ENCODE data around the gene TRPM4.
"Not testable (repeated sequence)": the region's sequence is repeated elsewhere in the genome, so short reads cannot be mapped to it uniquely, and the experiment has no call there.

TRPM4 gene

DNA sequence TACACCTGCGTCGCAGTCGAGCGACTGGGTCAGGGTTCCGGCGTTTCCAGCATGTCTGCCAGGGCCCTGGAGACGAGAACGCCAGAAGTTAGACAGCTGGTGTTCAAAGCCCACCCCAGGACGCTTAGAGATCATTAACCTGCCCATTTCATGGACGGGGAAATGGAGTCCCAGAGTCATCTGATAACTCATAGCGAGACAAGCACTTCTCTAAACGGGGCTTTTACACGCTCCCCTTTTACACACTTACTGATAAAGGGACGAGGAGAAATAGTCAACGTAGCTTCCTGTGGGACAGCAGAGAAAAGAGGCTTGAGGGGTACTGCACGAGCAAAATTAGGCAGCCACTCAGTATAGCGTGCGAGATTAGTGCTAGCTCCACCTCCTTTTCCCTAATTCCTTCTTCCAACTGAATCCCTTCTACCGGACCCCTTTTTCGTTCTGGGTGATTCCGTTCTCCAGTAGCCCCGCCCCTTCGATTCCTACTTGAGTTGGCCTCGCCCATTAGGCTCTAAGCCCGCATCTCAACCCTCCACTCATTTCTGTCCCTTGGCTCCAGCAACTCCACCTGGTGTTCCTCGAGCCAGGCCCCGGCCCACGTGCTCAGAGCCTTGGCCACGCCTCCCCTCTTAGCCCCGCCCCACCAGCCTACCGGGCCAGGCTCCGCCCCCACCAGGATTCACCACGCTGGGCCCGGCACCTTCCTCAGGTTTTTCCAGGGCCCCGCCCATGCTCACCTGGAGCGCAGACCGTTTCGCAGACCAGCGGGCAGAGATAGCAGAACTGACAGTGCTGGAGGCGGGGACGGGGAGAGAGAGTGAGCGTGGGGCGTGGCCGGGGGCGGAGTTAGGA lies 6.1 kb upstream of the TRPM4 start:
- no peak for DNase-seq

GRCh38 chr19:49152119-49152550 lies 5.5 kb upstream of the TRPM4 start:
- no peak for DNase-seq

DNA sequence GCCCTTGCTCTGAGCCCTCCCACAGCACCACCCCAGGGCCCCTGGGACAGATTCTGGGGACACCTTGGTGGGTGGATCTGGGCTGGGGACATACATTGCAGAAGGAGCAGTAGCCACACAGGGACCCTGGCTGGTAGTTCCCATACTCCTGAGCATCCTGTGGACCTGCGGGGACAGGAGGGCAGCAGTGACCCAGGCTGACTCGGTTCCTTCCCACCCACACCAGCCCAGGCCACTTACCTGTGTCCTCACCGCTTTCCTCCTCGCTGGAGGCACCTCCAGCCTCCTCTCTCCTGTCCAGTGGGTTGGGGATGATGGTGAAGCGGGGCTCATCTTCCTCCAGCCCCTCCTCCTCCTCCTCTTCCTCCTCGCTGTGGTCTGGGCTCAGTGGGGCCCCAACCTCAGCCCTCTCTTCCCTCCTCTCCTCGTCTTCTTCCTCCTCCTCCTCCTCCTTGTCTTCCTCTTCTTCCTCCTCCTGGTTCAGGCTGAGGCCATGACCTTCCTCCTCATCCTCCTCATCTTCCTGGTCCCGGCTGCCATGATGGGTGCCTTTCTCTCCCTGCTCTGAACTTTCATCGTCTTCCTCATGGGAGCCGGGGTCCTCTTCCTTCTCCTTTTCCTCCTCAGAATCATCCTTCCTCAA lies 4.3 kb upstream of the TRPM4 start:
- no peak for DNase-seq

GRCh38 chr19:49154279-49154678 lies 3.3 kb upstream of the TRPM4 start:
- no peak for DNase-seq

DNA sequence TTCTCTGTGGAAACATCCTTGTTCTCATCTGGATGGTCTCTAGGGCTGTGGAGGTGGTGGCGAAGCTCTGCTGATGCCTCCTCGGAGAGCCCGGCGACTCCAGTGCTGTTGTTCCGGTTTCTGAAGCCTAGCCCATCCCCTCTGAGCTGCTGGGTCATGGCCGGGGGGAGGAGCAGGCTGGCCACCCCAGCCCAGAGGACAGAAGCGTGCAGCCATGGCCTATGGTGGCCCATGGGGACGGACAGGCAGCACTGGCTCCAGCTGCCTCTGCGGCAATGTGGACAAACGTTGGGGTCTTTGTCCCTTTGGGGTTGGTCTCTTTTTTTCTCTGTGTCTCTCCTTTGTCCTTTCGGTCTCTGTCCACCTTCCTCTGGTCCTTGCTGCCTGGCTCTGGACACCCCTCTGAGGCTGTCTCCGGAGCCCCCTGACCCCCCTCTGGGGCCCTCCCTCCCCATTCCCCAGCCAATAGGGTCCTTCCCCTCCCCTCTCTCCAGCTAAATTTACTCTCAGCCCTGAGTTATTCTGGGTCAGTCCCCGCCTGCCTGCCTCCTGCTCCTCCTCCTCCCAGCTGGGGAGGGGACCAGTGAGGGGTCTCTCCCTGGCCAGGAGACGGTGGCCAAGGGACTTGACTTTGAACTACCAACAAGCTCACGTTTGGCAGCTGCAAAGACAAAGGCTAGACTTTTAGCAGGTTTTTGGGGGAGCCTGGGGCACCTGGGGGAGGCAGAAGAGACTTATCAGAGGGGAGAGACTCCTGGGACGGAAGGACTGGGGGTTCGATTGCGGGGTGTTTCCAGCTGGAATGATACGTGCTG lies 2.4 kb upstream of the TRPM4 start, which contains the start of gene HRC:
Gene HRC, minus strand, starts transcription at position 392 of the 815 bp plus-strand sequence. Its CDS starts 159 bp downstream, at position 233.
- no peak for DNase-seq

GRCh38 chr19:49155820-49156346 lies 1.7 kb upstream of the TRPM4 start:
- DNase-seq = no peak

DNA sequence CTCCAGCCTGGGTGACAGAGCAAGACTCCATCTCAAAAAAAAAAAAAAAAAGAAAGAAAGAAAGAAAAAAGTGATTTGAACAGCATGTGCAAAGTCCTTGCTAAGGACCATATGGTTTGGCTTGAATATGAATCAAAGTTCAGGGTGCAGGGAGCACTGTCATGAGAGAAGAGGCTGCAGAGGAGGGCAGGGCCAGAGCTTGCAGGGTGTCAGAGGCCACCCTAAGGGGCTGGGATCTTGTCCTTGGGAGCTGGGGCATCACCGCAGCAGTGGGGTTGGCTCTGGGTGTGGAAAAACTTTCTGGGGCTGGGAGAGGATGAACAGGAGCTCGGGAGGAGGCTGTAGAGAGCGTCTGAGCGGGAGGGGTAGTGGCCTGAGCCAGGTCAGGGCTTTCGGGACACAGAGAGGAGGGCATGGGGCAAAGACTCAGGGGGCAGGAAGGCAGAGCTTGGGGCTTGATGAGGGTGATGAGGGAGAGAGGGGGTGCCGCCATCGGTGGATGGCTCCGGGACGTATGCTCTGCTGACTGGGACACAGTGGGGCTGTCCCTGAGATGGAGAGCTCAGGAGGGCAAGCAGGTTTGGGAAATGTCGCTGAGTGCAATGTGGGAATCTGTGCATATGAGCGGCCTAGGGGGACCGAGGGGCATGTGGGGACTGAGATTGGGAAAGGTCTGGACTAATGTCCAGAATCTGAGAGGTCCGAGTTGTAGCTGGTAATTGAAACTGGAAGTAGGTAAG lies 3.0 kb downstream of the TRPM4 start:
- no peak for DNase-seq

DNA sequence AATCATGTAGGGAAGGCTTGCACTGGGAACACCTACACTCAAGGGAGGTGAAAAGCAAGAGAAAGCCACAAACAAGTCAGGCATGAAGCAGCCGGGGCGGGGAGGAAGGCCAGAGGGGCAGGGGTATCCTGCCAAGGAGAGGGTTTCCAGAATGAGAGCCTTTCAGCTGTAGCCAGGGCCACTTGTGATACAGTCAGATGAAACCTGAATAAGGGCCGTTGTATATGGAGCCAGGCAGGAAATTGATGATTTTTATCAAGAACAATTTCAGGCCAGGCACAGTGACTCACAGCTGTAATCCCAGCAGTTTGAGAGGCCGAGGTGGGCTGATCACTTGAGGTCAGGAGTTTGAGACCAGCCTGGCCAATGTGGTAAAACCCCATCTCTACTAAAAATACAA lies 4.4 kb downstream of the TRPM4 start:
- no peak for DNase-seq

DNA sequence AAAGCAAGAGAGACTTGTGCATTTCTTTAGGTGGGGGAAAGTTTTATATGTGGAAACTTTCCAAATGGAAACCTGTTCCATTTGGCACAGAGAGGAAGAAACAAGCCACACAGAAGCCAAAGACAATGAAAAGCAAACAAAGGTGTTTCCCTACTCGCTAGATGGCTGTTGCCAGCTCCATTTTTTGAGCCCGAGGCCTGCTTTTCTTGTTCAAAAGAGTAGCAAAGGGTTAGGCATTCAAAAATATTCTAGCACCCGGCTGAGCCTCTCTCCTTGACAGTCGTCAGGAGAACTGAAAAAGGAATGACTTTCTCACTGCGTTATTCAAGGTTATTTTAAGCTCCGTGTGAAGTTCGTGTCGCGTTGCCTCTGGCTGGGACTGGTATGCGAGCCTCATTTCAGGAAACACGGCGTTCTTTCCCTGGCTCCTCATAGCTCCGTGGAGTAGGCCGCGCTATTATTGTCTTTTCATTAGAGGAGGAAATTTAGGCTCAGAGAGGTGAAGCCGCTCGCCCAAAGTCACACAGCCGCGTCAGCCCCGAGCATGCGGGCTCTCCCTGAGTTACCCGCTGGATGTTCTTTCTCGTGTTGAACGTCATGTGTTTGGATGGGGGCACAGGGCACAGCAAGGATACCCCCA lies 7.6 kb downstream of the TRPM4 start:
- no peak for DNase-seq

- no peak for DNase-seq
Observed at GRCh38 chr19:49165865-49166301, 8.3 kb downstream of the TRPM4 start.

DNA sequence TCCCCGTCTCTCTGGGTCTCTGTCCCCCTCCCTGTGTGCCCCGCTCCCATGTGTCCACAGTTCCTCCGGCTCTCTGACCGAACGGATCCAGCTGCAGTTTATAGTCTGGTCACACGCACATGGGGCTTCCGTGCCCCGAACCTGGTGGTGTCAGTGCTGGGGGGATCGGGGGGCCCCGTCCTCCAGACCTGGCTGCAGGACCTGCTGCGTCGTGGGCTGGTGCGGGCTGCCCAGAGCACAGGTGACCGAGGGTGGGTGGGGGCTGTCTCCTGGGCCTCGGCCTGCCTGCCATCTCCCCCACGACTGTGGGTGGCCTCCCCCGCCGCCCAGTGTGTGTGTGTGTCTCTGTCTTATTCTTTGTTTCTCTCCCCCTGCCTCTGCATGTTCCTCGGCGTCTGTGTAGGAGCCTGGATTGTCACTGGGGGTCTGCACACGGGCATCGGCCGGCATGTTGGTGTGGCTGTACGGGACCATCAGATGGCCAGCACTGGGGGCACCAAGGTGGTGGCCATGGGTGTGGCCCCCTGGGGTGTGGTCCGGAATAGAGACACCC lies 10.3 kb downstream of the TRPM4 start:
- DNase-seq = no peak

DNA sequence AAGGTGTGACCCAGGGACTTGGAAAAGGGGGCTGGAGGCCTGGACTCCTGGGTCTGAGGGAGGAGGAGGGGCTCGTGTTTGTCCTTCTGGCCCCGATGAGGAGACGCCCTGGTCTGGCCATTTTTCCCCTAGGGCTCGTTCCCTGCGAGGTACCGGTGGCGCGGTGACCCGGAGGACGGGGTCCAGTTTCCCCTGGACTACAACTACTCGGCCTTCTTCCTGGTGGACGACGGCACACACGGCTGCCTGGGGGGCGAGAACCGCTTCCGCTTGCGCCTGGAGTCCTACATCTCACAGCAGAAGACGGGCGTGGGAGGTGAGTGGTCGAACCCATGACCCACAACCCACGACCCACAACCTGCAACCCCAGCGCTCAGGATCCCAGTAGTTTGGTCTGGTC lies 10.8 kb downstream of the TRPM4 start:
- no peak for DNase-seq

GRCh38 chr19:49173198-49173597 lies 15.6 kb downstream of the TRPM4 start:
- no peak for DNase-seq

DNA sequence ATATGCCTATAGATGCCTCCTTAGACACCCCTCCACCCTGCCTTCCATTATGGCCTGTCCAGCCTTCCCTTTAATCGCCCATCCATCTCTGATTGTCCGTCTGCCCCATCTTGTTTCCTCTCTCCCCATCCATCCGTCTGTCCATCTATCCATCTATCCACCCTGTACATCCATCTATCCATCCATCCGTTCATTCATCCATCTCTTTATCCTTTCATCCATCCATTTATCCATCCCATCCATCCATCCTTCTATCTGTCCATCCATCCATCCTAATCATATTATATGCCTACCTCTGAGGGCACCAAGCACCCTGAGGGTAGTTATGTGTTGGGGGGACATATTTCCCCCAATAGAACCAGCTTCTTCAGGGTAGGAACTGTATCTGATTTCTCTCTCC lies 23.1 kb downstream of the TRPM4 start:
- no peak for DNase-seq

- DNase-seq = not testable (repeated sequence)
Observed at GRCh38 chr19:49182010-49182847, 24.6 kb downstream of the TRPM4 start.

DNA sequence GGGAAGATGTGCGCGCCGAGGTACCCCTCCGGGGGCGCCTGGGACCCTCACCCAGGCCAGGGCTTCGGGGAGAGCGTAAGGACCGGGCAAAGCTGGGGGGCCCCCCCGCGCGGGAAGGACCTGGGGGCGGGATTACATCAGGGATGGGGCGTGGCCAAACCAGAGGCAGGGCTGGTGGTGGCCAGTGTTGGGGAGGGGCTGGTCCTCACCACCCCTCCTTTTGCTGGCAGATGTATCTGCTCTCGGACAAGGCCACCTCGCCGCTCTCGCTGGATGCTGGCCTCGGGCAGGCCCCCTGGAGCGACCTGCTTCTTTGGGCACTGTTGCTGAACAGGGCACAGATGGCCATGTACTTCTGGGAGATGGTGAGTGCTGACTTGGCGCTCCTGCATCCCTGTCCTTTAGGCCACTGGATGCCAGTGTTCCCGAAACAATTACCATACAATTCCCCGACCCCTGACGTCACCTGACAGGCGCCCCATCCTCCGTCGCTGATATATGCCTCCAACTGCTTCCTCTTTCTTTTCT lies 25.3 kb downstream of the TRPM4 start:
- no peak for DNase-seq

DNA sequence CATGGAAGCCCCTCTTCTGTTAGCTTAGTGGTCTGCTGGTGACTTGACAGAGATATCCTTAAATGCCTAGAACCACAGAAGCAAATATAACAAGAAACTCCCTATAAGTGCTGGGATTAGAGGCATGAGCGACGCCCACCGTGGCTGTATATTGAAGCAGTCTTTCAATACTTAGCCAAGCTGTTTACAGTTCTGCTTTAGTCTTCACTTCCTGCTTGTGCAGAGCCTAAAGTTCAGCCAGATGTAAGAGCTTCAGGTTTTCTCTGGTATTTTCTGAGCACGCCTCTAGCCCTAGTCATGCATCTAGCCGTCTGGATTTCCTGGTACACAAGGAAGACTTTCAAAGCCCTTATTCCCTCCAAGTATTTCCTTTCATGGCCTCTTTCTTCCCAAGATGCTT lies 28.5 kb downstream of the TRPM4 start:
- DNase-seq = no peak

DNA sequence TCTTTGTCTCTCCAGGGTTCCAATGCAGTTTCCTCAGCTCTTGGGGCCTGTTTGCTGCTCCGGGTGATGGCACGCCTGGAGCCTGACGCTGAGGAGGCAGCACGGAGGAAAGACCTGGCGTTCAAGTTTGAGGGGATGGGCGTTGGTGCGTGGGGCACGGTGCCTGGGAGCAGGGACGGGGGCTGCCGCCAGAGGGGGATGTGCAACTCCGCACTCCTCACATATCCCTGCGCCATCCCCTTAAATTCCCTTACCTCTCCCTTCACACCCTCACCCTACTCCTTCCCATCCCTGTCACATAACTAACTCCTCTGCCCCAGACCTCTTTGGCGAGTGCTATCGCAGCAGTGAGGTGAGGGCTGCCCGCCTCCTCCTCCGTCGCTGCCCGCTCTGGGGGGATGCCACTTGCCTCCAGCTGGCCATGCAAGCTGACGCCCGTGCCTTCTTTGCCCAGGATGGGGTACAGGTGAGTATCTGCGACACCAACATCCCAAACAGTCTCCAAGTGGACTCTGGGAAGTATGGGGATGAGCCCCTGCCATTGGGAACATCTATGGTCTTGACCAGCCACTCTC lies 31.1 kb downstream of the TRPM4 start:
- no peak for DNase-seq

GRCh38 chr19:49189259-49189658 lies 31.7 kb downstream of the TRPM4 start:
- no peak for DNase-seq

DNA sequence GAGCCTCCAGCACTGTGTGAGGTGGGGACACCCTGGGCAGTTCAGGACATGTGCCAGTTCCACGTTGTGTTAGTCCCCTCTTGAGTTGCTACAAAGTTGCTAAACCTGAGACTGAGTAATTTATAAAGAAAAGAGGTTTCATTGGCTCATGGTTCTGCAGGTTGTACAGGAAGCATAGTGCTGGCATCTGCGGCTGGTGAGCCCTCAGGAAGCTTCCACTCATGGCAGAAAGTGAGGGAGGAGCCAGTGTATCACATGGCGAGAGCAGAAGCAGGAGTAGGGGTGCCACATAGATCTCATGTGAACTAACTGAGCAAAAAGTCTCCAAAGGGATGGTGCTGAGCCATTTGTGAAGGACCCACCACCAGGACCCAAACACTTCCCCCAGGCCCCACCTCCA lies 33.2 kb downstream of the TRPM4 start:
- no peak for DNase-seq

All from activated CD4-positive, CD25-positive, alpha-beta regulatory T cell (primary cell).